Measurements from ENCODE around the gene SIRT3. TPM values are rescaled to one million over a fixed set of nuclear protein-coding genes. Genes with fewer than 3 reads are reported as not detected.

SIRT3 gene
- total RNA-seq, 1 experiment from 2014 or later, result 13.9 TPM

GRCh38 chr11:272931-273198 lies 36.7 kb upstream of the SIRT3 start:
- H3K4me3 Mint-ChIP-seq, result no peak overlapping the region

More at GRCh38 chr11:272931-273198, 36.7 kb upstream of the SIRT3 start:
- no peak for DNase-seq
- Histone ChIP-seq H4K91ac (ENCODE audit: insufficient read length, low read depth, low read length) (no peak overlapping the region), H3K23ac (ENCODE audit: insufficient read length, low read depth, low read length) (no peak overlapping the region), H4K5ac (ENCODE audit: insufficient read length, low read depth, low read length) (no peak overlapping the region), H3K4me2 (ENCODE audit: insufficient read depth, insufficient read length, low read length) (no peak overlapping the region), H2AFZ (ENCODE audit: low read length) (no peak overlapping the region), H3K23me2 (ENCODE audit: insufficient read length, low read depth, low read length, poor library complexity, severe bottlenecking) (no peaks in the 10 kb centered on the region), H2BK20ac (ENCODE audit: low read depth, low read length, poor library complexity, severe bottlenecking) (no peak overlapping the region), H3K9me3 (ENCODE audit: control insufficient read depth, low read depth, low read length) (no peaks in the 10 kb centered on the region), H4K8ac (replicated peaks; ENCODE audit: insufficient read length, low read depth, low read length) (no peak overlapping the region), H2BK12ac (ENCODE audit: insufficient read length, low read depth, low read length) (no peak overlapping the region), H2BK15ac (ENCODE audit: low read depth, low read length) (no peak overlapping the region), H3K27ac (ENCODE audit: insufficient read length, low read depth, low read length) (no peak overlapping the region), H3K4ac (ENCODE audit: low read depth, low read length) (no peak overlapping the region), H4K20me1 (ENCODE audit: control insufficient read depth, insufficient read depth, insufficient read length) (no peaks in the 10 kb centered on the region), H3K18ac (ENCODE audit: insufficient read length, low read depth, low read length) (no peak overlapping the region), H2AK5ac (ENCODE audit: insufficient read length, low read length) (no peak overlapping the region), H3K79me1 (ENCODE audit: insufficient read depth, low read depth, low read length, poor library complexity, severe bottlenecking) (no peaks in the 10 kb centered on the region), H2BK5ac (ENCODE audit: insufficient read length, low read length) (no peak overlapping the region), H3K56ac (ENCODE audit: insufficient read length, low read depth, low read length) (no peak overlapping the region), H3K14ac (ENCODE audit: insufficient read depth, low read length) (no peak overlapping the region), H3K27me3 (ENCODE audit: insufficient read depth, low read length) (no peaks in the 10 kb centered on the region), H3T11ph (ENCODE audit: low read length) (no peak overlapping the region), H3K79me2 (ENCODE audit: insufficient read depth, low read length) (no peaks in the 10 kb centered on the region), H2BK120ac (ENCODE audit: low read depth, low read length, poor library complexity, severe bottlenecking) (no peak overlapping the region), H3K9ac (ENCODE audit: extremely low read depth, insufficient read length, low read length) (no peak overlapping the region), H3K4me1 (ENCODE audit: insufficient read depth, low read length) (peaks cover 6% of the 10 kb centered on the region)
- WGBS (ENCODE audit: extremely low coverage, insufficient read length, low lambda C conversion rate), result no CpG with 5 or more reads among the region's 6 CpGs
- H3K27ac Mint-ChIP-seq, result peak overlapping the region in 1 of 3 experiments; percentile 48; a peak in 1 of 7 replicates
- peaks cover 11% of the 10 kb centered on the region for H3K27me3 Mint-ChIP-seq (ENCODE audit: low read depth)
- peaks cover 36 to 42% of the 10 kb centered on the region in 2 experiments for H3K4me1 Mint-ChIP-seq
- H3K9me3 Mint-ChIP-seq, result peaks cover 3 to 5% of the 10 kb centered on the region in 2 experiments; a peak in 3 of 5 replicates
- no peaks in the 10 kb centered on the region; a peak in 1 of 7 replicates for H3K36me3 Mint-ChIP-seq (ENCODE audit: insufficient read depth in 1 of 3, low read depth in 3 of 3)
- no peak for TF ChIP-seq CTCF (conservative IDR thresholded peaks at IDR 0.05)

Measured in H9 (cell line).